DND-41 (cell line): ENCODE data around the gene ZFP62.

Source experiments
- ATAC-seq: fragments of 200-7000 bp; cut with Tn5 transposase; 3 replicates; pipeline ENCODE4 v1.9.1; 2021; ENCODE audit warnings: low read depth; ENCODE audit not compliant: insufficient read depth
- DNase-seq: peaks from one replicate; pipeline ENCODE4 v3.0.0-alpha.2; 2020
- H2AFZ ChIP-seq: 2 replicates; pipeline ENCODE4 v1.6.0; 2012; ENCODE audit warnings: low read depth, low read length
- H3K27ac ChIP-seq: 2 replicates; pipeline ENCODE4 v1.5.1; 2012; ENCODE audit warnings: low read length, inconsistent platforms
- H3K27me3 ChIP-seq: fragments of 200-600 bp; sonication (generic); 2 replicates; pipeline ENCODE4 v1.6.0; 2012; ENCODE audit warnings: low read length, mild to moderate bottlenecking, inconsistent platforms; ENCODE audit not compliant: insufficient read depth, poor library complexity
- H3K36me3 ChIP-seq: 2 replicates; pipeline ENCODE4 v1.5.1; 2012; ENCODE audit warnings: low read length, inconsistent platforms; ENCODE audit not compliant: insufficient read depth
- H3K4me1 ChIP-seq: 2 replicates; pipeline ENCODE4 v1.5.1; 2012; ENCODE audit warnings: mild to moderate bottlenecking, low read length; ENCODE audit not compliant: insufficient read depth
- H3K4me2 ChIP-seq: 2 replicates; pipeline ENCODE4 v1.6.0; 2012; ENCODE audit warnings: mild to moderate bottlenecking, moderate library complexity, low read length, inconsistent platforms; ENCODE audit not compliant: insufficient read depth
- H3K4me3 ChIP-seq, 2 experiments: fragments of 200-600 bp in 1 of 2; shearing (Covaris generic) in 1 of 2; 2 replicates each; pipeline ENCODE4 v1.5.1; 2012 to 2016; ENCODE audit warnings: inconsistent platforms in 2 of 2, low read length in 2 of 2, mild to moderate bottlenecking in 2 of 2, low read depth in 1 of 2, moderate library complexity in 1 of 2
- H3K79me2 ChIP-seq: 2 replicates; pipeline ENCODE4 v1.6.0; 2012; ENCODE audit warnings: low read length, inconsistent platforms; ENCODE audit not compliant: insufficient read depth
- H3K9ac ChIP-seq: 2 replicates; pipeline ENCODE4 v1.6.0; 2012; ENCODE audit warnings: low read depth, mild to moderate bottlenecking, inconsistent platforms, low read length, moderate library complexity
- H3K9me3 ChIP-seq: 2 replicates; pipeline ENCODE4 v1.5.1; 2012; ENCODE audit warnings: low read length, moderate library complexity, mild to moderate bottlenecking, inconsistent platforms; ENCODE audit not compliant: insufficient read depth, severe bottlenecking
- H4K20me1 ChIP-seq: 2 replicates; pipeline ENCODE4 v1.6.0; 2012; ENCODE audit warnings: low read length; ENCODE audit not compliant: insufficient read depth
- EZH2 ChIP-seq: IDR thresholded peaks from 3 replicates; pipeline ENCODE4 v1.6.1; 2012; ENCODE audit warnings: borderline replicate concordance, low read depth, mild to moderate bottlenecking, moderate library complexity, low read length, inconsistent platforms; ENCODE audit not compliant: severe bottlenecking
- TF ChIP-seq, protein P1 (sequence below): IDR thresholded peaks from 2 replicates; pipeline ENCODE4 v1.5.1; 2012; ENCODE audit warnings: borderline replicate concordance, low read length, moderate library complexity, mild to moderate bottlenecking; ENCODE audit not compliant: poor library complexity, severe bottlenecking; ENCODE audit errors: extremely low read depth

Gene ZFP62

DNA sequence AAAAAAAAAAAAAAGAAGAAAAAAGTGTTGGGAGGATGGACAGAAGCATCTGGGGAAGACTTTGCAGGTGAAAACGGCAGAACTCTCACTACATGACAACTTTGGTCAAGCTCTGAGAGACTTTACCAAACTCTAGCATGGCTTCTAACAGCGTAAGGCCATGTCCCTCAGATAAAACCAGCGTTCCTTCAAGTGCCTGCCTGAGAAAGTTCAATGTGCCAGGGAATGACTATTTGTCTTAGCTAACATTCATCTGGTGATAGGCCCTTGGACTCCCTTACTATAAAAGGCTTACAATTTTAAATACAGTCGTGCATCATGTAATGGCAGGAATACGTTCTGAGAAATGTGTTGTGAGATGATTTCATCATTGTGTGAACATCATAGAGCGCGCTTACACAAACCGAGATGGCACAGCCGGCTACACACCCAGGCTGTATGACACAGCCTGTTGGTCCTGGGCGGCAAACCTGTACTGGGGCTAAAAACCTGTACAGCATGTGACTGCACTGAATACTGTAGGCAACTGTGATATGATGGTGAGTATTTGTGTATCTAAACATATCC lies 14.9 kb upstream of the ZFP62 start:
- ATAC-seq (no peak), DNase-seq (no peak)
- Histone ChIP-seq H3K4me3 (no peak overlapping the region), H3K27ac (no peak overlapping the region), H2AFZ (no peak overlapping the region), H3K9me3 (no peaks in the 10 kb centered on the region), H3K9ac (no peak overlapping the region), H4K20me1 (no peaks in the 10 kb centered on the region), H3K36me3 (no peaks in the 10 kb centered on the region), H3K4me2 (no peak overlapping the region), H3K4me1 (no peaks in the 10 kb centered on the region), H3K79me2 (no peaks in the 10 kb centered on the region), H3K27me3 (peaks cover 6% of the 10 kb centered on the region)
- no peak for TF ChIP-seq EZH2
- TF ChIP-seq, protein P1, sequence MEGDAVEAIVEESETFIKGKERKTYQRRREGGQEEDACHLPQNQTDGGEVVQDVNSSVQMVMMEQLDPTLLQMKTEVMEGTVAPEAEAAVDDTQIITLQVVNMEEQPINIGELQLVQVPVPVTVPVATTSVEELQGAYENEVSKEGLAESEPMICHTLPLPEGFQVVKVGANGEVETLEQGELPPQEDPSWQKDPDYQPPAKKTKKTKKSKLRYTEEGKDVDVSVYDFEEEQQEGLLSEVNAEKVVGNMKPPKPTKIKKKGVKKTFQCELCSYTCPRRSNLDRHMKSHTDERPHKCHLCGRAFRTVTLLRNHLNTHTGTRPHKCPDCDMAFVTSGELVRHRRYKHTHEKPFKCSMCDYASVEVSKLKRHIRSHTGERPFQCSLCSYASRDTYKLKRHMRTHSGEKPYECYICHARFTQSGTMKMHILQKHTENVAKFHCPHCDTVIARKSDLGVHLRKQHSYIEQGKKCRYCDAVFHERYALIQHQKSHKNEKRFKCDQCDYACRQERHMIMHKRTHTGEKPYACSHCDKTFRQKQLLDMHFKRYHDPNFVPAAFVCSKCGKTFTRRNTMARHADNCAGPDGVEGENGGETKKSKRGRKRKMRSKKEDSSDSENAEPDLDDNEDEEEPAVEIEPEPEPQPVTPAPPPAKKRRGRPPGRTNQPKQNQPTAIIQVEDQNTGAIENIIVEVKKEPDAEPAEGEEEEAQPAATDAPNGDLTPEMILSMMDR, result no peak

- TF ChIP-seq EZH2, result no peak
- TF ChIP-seq, protein P1, result no peak
- H3K79me2 ChIP-seq, result no peaks in the 10 kb centered on the region
- H3K27ac ChIP-seq, result no peak overlapping the region
- no peaks in the 10 kb centered on the region for H3K36me3 ChIP-seq
- H3K4me2 ChIP-seq, result no peak overlapping the region
- H2AFZ ChIP-seq, result no peak overlapping the region
- peaks cover 6% of the 10 kb centered on the region for H3K27me3 ChIP-seq
- no peak for DNase-seq
- ATAC-seq, result no peak
- H3K9ac ChIP-seq, result no peak overlapping the region
- H3K9me3 ChIP-seq, result no peaks in the 10 kb centered on the region
- H4K20me1 ChIP-seq, result no peaks in the 10 kb centered on the region
- no peak overlapping the region for H3K4me3 ChIP-seq
- H3K4me1 ChIP-seq, result no peaks in the 10 kb centered on the region
These were observed 13.9 kb upstream of the ZFP62 start for GRCh38 chr5:180874804-180875582.

- no peak overlapping the region for H2AFZ ChIP-seq
- DNase-seq (no peak), ATAC-seq (no peak; the same call in 2 of the 3 replicates)
- no peak overlapping the region for H3K4me2 ChIP-seq
- peaks cover 6% of the 10 kb centered on the region for H3K27me3 ChIP-seq
- H4K20me1 ChIP-seq, result no peaks in the 10 kb centered on the region
- no peaks in the 10 kb centered on the region for H3K4me1 ChIP-seq
- H3K9ac ChIP-seq, result no peak overlapping the region
- H3K9me3 ChIP-seq, result no peaks in the 10 kb centered on the region
- H3K27ac ChIP-seq, result no peak overlapping the region
- H3K4me3 ChIP-seq, result no peak overlapping the region
- H3K79me2 ChIP-seq, result no peaks in the 10 kb centered on the region
- H3K36me3 ChIP-seq, result no peaks in the 10 kb centered on the region
- TF ChIP-seq EZH2, result no peak
- TF ChIP-seq, protein P1, result no peak
These were observed 12.8 kb upstream of the ZFP62 start for GRCh38 chr5:180873615-180874520.
